Astrocyte of the hippocampus (primary cell): ENCODE data around the gene RBKS.
"Not testable (repeated sequence)": the region's sequence is repeated elsewhere in the genome, so short reads cannot be mapped to it uniquely, and the experiment has no call there.

Experiments
- DNase-seq: peaks from one replicate; pipeline ENCODE4 v3.0.0; 2011; ENCODE audit warnings: low read depth, low spot score

RBKS gene

DNA sequence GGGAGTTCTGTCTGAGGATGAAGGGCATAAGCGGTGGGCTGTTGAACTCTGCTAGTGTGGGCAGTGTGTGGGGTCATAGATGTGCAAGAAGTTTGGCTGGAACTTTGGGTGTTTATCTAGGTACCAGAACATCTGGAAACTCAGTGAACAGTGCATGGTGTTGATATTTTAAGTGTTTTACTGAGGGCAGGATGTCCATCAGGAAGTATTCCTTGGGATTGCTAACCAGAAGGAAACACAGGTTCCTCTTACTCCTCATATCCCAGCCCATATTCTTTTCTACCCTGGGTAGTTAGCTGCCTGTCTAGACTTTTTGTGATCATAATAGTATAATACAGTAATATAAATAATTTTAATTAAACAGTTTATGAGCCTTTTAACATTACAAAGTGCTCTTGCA is 15.9 kb upstream of the RBKS start:
- no peak for DNase-seq

DNA sequence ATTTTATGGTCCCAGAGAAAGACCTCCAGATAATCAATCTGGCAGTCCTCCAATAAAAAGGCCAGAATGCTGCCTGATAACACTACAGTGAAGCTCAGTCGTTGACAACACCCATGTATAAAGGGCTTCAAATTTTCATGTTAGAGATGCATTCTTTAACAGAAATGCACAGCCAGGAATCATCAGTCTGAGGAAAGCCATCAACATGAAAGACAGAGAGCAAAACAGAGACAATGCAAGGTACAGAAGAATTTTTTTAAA is 14.1 kb upstream of the RBKS start:
- no peak for DNase-seq

DNA sequence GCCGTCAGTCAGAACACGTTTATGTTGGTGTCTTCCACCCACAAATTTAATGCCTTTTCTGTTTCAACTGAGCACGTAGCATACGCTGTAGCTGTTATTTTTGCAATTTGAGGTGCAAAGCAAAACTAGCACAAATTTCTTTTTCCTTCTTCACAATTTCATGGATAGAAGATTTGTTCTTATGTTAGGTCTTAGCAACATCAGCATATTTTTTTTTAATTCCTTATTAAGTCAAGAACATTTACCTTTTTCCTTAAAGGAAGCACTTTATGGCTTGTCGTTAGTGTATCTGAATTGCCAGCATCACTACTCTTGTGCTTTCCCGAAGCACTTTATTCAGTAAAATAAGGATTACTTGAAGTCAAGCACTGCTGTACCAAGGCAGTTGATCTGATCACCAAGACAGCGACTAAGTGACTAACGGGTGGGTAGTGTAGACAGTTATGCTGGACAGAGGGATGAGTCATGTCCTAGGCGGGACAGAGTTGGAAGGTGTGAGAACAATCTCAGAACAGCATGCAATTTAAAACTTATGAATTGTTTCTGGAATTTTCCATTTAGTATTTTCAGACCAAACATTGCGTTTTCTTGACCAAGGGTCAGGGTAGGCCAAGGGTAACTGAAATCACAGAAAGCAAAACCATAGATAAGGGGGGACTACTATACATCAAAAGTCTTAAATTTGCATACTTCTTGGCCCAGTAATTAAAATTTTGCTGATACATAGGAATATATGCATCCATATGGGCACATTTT is 13.6 kb upstream of the RBKS start:
- peak; percentile 53 for DNase-seq

DNA sequence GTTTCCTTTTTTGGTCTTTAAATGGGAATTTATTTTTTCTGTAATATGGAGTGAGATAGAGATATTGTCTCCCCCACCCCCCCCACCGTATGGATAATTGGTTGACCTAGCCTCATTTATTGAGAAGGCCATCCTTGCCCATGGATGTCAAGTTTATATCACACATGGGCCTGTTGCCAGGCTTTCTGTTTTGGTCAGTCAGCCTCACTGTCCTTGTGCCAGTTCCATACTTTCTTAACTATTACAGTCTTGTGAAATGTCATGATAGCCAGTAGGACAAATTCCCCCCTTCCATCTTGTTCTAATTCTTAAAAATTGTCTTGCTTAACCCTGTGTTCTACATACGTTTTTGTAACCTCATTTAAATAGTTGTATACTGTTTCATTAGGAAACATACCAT is 12.8 kb upstream of the RBKS start:
- DNase-seq, result no peak

DNA sequence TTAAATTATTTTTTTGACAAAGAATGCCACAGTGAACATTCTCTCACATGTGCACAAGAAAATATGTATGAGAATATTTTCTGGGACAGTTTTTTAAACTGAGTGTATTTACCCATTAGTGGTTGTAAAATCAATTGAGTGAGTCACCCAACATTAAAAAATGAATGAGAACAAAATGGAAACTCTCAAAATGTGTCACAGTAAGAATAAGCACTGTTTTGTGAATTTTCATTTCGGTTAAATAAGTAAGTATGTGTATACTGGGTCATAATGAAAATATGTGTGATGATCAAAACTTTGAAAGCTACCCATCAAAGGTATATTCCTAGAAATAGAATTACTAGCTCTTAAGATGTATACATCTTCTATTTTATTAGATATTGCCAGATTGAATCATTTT is 11.9 kb upstream of the RBKS start:
- no peak for DNase-seq

DNA sequence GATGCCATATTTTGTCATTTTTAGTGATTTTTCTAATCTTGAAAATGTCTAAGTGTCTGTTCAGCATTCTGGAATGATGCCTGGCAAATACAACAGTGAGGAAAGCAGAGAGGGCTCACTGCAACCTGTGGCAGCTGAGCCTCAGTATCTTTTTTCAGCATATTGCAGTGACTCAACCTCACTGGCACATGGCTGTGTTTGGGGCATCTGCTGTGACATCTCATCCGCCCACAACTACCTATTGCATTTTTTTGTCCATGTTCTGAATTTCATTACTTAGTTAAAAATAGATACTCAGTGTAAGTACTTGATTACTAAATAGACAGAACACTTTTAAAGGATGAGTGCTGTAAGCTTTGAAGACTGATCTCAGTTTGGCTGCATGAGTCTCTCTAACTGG is 11.0 kb upstream of the RBKS start:
- DNase-seq, result peak; percentile 20

DNA sequence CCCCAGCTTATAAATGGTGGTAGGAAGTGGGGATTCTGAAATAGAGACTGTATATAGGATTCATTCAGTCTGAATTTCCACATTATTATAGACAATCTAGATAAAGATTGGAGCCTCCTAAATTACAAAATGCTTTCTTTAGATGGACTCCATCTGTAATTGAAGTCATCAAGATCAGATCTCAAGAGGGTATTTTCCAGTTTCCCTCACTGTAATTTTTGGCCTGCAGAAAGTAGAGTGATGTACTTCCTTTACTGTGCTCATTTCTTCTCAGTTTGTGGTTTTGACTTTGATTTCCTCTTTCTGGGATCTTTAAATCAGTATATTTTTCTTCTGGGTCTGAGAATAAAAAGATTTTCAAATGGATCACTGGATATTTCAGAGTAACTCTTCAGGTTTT is 7.5 kb upstream of the RBKS start:
- DNase-seq, result no peak

DNA sequence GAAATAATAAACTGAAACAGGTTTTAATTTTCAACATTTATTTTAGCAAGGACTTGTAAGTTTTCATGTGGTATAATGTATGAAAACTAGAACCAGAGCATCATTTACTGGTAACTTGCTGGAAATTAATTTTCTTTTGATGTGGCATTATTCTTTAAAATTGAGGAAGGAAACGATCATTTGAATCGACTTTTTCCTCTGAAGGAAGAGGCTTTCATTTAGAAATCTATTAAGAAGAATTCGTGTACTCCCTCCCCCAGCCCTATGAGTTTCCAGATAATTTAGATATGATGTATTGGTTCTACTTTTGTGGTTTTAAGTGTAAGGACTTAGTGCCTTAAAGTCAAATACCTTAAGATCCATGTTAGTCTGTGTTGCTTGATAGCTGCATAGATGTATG is 2.8 kb upstream of the RBKS start:
- DNase-seq, result no peak

DNA sequence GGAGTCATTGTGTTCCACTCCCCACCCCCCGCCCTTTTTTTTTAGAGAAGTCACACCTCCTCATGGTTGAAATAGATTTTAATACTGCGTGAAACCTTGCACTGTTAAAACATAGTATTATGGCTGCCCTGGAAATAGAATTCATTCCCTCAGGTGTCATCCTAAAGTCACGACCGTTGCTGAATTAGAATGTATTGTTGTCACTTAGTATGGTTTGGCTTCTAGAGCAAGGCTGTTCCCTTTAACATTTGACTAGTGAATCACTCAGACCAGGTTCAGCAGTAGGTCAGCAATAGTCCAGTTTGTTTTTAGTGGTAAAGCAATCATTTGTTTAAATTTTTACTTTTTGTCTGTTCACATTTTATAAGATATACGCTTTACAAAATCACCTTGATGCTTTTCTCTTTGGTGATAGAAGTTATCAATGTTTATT is 1.5 kb upstream of the RBKS start:
- peak; percentile 49 for DNase-seq

DNA sequence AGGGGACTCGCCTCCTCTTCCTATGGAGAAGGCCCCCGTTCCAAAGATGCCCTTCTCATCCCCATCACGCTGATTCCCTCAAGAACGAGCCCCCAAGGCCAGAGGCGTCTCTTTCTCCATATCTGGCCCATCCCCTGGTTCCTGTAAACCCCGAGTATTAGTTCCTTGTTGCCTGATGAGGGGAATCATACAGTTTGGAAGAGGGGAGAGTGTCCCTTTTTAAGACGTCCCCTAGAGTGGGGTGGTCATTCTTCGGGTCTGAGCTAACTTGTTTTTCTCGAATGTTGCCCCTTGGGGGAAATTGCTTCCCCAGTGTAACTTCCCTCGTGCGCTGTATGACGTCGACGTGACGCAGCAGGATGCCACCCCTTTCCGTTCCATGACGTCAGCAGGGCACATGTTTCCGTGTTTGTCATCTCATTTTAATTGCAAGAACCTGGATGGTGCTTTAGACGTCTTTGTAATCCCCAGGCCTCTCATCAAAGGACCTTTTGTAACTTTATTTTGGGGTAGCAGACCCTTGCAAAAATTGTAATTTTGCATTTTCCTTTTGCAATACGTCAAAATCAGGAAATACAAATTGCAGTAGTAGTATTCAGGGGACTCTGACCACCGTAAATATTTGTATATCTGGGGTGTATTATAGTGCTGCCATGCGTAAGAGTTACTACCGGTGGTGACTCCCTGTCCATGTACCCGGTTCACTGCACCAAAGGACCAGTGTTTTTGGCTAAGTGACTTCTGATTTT is 911 bp upstream of the RBKS start:
- DNase-seq, result peak; percentile 84

DNA sequence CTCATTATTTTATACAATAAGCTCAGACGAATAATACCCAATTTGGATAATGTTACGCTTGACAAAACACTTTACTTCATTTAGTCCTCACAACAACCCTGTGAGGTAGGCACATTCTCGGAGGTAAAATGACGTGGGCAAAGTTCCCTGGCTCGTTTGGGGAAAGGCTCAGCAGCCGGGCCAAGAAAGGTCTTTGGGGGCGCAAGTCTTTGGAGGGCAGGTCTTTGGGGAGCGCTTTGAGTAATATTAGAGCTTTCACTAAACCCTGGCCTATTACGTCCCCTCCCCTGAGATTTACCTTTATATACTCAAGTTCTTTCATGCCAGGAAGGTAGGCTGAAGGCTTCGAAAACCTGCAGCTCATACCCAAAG is 427 bp downstream of the RBKS start:
- peak; percentile 62 for DNase-seq

DNA sequence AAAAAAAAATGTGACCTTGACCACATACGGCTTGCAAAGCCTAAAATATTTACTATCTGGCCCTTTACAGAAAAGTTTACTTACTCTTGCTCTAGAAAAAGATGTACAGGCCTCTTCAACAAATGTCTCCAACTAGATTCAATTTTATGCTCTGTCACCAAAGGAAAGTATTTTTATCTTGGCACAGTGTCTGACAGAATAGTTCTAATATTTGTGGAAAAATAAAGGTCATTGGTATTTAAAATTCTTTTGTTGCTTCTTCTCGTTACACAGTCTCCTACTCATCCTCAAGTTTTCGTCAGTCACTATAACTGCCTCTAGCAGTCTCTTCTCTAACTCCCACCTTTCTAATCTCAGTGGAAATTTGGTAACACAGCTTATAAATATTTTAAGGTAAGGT is 1.4 kb downstream of the RBKS start:
- peak; percentile 34 for DNase-seq

DNA sequence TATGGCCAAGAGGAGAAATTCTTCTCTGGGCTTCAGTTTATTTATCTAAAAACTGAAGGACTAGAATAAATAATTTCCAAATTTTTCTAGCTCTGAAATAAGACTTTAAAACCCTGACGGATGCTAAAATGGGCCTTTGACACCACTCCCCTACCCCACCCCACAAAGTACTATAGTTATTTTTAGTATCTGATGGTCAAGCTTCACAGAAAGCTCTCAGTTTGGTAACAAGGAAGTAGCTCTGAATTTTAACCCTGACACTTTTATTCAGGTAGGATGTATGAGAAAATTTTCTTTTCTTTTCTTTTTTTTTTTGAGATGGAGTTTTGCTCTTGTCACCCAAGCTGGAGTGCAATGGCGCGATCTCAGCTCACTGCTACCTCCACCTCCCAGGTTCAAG is 2.4 kb downstream of the RBKS start:
- no peak for DNase-seq

DNA sequence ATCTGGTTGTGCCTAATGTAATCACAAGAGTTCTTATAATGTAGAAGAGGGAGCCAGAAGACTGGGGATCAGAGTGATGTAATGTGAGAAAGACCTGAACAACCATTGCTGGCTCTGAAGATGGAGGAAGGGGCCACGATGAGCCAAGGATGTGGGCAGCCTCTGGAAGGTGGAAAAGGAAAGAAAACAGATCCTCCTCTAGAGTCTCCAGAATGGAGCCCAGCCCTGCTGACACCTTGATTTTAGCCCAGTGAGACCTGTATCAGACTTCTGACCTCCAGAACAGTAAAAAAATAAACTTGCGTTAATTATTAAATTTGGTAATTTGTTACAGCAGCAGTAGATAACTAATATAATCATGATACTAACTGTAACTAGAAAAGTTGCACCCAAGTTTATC is 3.1 kb downstream of the RBKS start:
- DNase-seq, result no peak

DNA sequence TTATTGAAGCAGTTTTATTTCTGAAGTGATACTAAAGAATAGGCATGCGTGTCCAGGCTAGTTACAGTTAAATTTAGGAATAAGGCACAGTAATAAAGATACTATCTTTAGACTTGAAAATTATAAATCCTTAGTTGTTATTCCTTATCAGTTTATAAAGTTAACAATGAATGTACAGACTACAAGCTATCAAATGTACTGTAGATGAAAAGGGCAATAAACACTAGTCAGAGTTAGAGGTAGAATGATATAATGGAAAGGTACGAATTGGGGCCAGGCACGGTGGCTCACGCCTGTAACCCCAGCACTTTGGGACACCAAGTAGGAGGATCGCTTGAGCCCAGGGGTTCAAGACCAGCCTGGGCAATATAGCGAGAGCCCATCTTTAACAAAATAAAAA is 3.9 kb downstream of the RBKS start:
- DNase-seq, result no peak

DNA sequence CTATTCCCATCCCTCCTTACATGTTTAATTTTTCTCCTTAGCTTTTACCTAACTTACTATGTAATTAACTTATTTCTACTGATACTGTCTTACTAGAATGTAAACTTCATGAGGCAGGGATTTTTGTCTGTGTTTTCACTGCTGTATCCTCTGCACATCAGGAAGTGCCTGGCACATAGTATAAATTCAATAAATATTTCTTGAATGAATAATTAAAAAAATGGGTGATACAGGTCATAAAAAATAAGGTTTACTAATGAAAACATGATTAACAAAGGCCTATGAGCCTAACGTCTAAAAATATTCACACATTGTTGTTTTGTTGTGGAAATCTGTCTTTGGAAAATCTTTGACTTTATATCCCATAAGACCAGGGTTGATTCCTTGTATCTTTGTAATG is 4.5 kb downstream of the RBKS start:
- no peak for DNase-seq

DNA sequence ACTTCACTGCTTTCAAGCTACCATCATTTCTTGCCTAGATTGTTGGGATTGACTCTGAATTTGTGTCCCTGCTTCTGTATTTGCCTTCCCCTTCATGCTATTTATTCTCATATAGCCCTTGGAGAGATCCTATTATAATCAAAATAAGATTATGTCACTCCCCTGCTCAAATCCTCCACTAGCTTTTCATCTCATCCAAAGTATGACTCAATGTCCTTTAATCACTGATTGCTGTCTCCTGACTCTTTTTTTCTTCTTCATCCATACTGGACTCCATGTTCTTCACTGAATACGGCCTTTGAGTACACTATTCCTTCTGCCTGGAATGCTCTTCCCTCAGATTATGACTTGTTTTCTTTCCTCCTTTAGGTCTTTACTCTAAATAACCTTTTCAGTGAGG is 5.0 kb downstream of the RBKS start:
- no peak for DNase-seq

DNA sequence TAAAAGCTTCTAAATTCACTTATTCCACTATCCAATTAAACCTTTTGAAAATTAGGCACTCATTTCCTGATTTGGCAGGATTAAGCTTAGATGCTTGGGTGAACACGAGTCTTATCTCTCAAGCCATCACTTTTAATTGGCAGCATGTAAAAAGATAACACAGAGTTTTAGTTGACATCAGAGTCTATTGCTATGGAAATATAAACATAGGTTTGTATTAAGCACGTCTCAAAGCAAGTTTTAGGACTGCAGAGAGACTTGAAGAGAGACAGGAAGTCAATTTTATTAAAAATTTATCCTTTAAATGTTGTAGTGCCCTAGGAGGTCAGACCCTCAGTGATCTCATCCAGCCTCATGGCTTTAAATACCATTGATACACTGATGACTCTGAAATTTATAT is 5.6 kb downstream of the RBKS start:
- peak; percentile 39 for DNase-seq

DNA sequence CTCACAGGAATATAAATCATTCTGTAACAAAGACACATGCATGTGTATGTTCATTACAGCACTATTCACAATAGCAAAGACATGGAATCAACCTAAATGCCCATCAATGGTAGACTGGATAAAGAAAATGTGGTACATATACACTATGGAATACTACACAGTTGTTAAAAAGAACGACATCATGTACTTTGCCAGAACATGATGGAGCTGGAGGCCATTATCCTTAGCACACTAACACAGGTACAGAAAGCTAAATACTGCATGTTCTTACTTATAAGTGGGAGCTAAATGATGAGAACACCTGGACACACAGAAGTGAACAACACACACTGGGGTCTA is 7.6 kb downstream of the RBKS start:
- not testable (repeated sequence) for DNase-seq

DNA sequence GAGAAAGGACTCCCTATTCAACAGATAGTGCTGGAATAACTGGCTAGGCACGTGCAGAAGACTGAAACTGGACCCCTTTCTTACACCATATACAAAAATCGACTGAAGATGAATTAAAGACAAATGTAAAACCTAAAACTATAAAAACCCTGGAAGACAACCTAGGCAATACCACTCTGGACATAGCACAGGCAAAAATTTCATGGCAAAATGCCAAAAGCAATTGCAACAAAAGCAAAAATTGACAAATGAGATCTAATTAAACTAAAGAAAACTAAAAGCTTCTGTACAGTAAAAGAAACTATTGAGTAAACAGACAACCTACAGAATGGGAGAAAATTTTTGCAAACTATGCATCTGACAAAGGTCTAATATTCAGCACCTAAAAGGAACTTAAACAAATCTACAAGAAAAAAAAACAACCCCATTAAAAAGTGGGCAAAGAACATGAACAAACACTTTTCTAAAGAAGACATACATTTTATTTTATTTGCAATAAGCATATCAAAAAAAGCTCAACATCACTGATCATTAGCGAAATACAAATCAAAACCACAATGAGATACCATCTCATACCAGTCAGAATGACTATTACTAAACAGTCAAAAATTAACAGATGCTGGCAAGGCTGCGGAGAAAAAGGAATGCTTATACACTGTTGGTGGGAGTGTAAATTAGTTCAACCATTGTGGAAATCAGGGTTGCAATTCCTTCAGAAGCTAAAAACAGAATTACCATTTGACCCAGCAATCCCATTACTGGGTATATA is 8.2 kb downstream of the RBKS start:
- not testable (repeated sequence) for DNase-seq

DNA sequence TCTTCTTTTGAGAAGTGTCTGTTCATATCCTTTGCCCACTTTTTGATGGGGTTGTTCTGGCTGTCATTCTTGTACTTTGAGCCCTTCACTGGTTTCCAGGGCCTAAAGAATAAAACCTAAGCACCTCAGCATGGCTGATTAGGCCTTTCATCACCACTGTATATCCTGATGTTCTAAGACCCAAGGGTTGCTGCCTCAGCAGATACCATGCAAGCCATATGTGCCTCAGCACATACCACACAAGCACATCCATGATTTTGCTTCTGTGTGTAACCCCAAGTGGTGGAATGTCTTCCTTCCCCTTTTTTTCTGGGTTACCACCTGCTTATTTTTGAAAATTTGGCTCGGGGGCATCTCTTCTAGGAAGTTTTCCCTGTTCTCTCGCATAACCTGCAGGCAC is 11.4 kb downstream of the RBKS start:
- no peak for DNase-seq

DNA sequence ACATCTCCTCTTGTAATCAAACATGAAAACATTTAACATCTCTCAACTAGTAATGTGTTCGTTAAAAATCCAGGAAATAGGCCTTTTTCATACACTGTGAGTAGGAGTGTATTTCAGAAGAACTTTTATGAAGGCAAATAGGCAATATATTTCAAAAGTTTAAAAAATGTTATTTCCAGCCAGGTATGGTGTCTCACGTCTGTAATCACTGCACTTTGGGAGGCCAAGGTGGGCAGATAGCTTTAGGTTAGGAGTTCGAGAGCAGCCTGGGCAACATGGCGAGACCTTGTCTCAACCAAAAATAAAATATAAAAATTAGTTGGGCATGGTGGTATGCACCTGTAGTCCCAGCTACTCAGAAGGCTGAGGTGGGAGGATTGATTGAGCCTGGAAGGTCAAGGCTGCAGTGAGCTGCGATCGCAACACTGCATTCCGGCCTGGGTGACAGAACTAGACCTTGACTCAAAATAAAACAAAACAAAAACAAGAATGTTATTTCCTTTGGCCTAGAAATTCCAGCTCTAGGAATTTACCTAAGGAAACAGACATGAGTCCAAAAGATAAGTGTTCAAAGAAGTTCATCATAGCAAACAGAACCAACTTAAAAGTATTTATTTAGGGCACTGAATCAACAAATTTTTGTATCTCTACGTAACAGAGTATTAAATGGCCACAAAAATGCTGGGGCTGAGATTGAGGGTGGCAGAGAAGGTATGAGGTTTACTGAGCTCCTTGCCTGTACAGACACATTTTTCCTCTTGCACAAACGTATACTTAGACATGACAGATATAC is 14.9 kb downstream of the RBKS start:
- DNase-seq, result peak; percentile 57
